ENCODE results near the gene TTC21B.

DNA sequence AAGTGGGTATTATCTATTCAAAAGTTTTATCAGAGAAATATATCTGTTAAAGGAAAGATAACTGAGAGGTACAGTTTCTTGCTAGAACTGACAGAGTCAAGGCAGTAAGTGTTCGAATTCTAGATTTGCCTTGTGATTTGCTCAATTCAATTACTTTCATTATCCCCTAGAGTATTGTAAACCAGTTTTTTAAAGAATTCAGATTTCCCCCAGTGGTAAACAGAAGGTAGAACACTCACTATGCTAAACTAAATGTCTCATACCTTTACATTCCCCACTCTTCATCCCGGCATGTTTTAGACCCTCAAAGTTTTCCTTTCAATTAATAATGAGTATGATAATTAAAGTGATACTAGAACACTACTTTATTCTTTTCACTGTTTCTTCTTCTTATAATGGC is 28.6 kb downstream of the TTC21B start:
- TF ChIP-seq, protein P1, sequence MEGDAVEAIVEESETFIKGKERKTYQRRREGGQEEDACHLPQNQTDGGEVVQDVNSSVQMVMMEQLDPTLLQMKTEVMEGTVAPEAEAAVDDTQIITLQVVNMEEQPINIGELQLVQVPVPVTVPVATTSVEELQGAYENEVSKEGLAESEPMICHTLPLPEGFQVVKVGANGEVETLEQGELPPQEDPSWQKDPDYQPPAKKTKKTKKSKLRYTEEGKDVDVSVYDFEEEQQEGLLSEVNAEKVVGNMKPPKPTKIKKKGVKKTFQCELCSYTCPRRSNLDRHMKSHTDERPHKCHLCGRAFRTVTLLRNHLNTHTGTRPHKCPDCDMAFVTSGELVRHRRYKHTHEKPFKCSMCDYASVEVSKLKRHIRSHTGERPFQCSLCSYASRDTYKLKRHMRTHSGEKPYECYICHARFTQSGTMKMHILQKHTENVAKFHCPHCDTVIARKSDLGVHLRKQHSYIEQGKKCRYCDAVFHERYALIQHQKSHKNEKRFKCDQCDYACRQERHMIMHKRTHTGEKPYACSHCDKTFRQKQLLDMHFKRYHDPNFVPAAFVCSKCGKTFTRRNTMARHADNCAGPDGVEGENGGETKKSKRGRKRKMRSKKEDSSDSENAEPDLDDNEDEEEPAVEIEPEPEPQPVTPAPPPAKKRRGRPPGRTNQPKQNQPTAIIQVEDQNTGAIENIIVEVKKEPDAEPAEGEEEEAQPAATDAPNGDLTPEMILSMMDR (conservative IDR thresholded peaks at IDR 0.05; ENCODE audit: low read depth, low read length) = peak; percentile 19; the same call in 1 of the 2 replicates
- no peak for TF ChIP-seq EZH2 (IDR thresholded peaks at IDR 0.05; ENCODE audit: borderline replicate concordance, low read depth, low read length, poor library complexity, severe bottlenecking)
